ENCODE measurements around the gene MELTF. TPM values are rescaled to one million over a fixed set of nuclear protein-coding genes. Genes with fewer than 3 reads are reported as not detected.

Gene MELTF
- total RNA-seq, 1 donor from 2014 or later: 31.8 TPM

- Mint-ChIP-seq H3K27ac (ENCODE audit: unreplicated experiment) (no peak overlapping the region), H3K36me3 (ENCODE audit: unreplicated experiment) (no peaks in the 10 kb centered on the region), H3K4me1 (ENCODE audit: low read depth, unreplicated experiment) (peaks cover 1% of the 10 kb centered on the region), H3K27me3 (ENCODE audit: unreplicated experiment) (peaks cover 4% of the 10 kb centered on the region), H3K9me3 (ENCODE audit: unreplicated experiment) (peaks cover 1% of the 10 kb centered on the region), H3K4me3 (ENCODE audit: unreplicated experiment) (no peak overlapping the region)
- no peak for TF ChIP-seq CTCF (IDR thresholded peaks at IDR 0.05; ENCODE audit: partially characterized antibody, unreplicated experiment)
- no peak for DNase-seq
Measured at GRCh38 chr3:197011780-197012539, 17.7 kb downstream of the MELTF start.

- Mint-ChIP-seq H3K4me3 (ENCODE audit: unreplicated experiment) (no peak overlapping the region), H3K27ac (ENCODE audit: unreplicated experiment) (no peak overlapping the region), H3K4me1 (ENCODE audit: low read depth, unreplicated experiment) (no peaks in the 10 kb centered on the region), H3K9me3 (ENCODE audit: unreplicated experiment) (peaks cover 3% of the 10 kb centered on the region), H3K36me3 (ENCODE audit: unreplicated experiment) (no peaks in the 10 kb centered on the region), H3K27me3 (ENCODE audit: unreplicated experiment) (peaks cover 4% of the 10 kb centered on the region)
- no peak for TF ChIP-seq CTCF (IDR thresholded peaks at IDR 0.05; ENCODE audit: partially characterized antibody, unreplicated experiment)
- DNase-seq: no peak
Measured at GRCh38 chr3:197010556-197011351, 18.9 kb downstream of the MELTF start.

GRCh38 chr3:197009532-197010019, 20.0 kb downstream of the MELTF start:
- peaks cover 10% of the 10 kb centered on the region for H3K9me3 Mint-ChIP-seq (ENCODE audit: unreplicated experiment)
- H3K4me3 Mint-ChIP-seq (ENCODE audit: unreplicated experiment): no peak overlapping the region
- H3K36me3 Mint-ChIP-seq (ENCODE audit: unreplicated experiment): peaks cover 10% of the 10 kb centered on the region
- TF ChIP-seq CTCF (IDR thresholded peaks at IDR 0.05; ENCODE audit: partially characterized antibody, unreplicated experiment): no peak
- peaks cover 13% of the 10 kb centered on the region for H3K27me3 Mint-ChIP-seq (ENCODE audit: unreplicated experiment)
- H3K27ac Mint-ChIP-seq (ENCODE audit: unreplicated experiment): no peak overlapping the region
- DNase-seq: no peak
- H3K4me1 Mint-ChIP-seq (ENCODE audit: low read depth, unreplicated experiment): no peaks in the 10 kb centered on the region

GRCh38 chr3:197008436-197009209, 21.0 kb downstream of the MELTF start:
- TF ChIP-seq CTCF (IDR thresholded peaks at IDR 0.05; ENCODE audit: partially characterized antibody, unreplicated experiment): no peak
- peaks cover 13% of the 10 kb centered on the region for H3K36me3 Mint-ChIP-seq (ENCODE audit: unreplicated experiment)
- no peak overlapping the region for H3K27ac Mint-ChIP-seq (ENCODE audit: unreplicated experiment)

More at GRCh38 chr3:197008436-197009209, 21.0 kb downstream of the MELTF start:
- H3K4me1 Mint-ChIP-seq (ENCODE audit: low read depth, unreplicated experiment): no peaks in the 10 kb centered on the region
- H3K27me3 Mint-ChIP-seq (ENCODE audit: unreplicated experiment): peaks cover 13% of the 10 kb centered on the region
- no peak for DNase-seq
- no peak overlapping the region for H3K4me3 Mint-ChIP-seq (ENCODE audit: unreplicated experiment)
- peaks cover 10% of the 10 kb centered on the region for H3K9me3 Mint-ChIP-seq (ENCODE audit: unreplicated experiment)

Measured in glutamatergic neuron (in vitro differentiated cells).